ENCODE results near the gene EHBP1L1. TPM values are rescaled to one million over a fixed set of nuclear protein-coding genes. Genes with fewer than 3 reads are reported as not detected.

The EHBP1L1 gene
- total RNA-seq, 1 experiment from 2014 or later: 105 TPM

DNA sequence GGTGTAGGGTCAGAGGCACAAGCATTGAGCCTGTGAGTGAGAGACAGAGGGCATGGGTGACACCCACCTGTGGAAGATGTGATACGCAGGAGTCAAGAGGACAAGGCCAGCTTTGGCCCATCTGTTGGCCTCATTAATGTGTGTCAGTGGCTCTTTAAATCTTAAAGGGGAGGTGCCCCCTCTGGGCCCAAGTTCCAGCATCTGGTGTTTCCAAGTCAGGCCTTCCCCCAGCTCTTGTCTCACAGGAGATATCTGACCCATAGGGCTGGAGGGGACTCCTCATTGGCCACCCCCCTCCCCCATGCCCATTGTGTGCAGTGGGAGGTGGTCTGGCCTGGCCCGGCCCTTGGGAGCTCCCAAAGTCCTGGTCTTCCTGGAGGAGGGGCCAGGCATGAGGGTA is 10.8 kb downstream of the EHBP1L1 start (continued):
- TF ChIP-seq YY1 (IDR thresholded peaks at IDR 0.05; ENCODE audit: extremely low read depth, insufficient replicate concordance, low read depth, low read length) (no peak), RAD21 (IDR thresholded peaks at IDR 0.05; ENCODE audit: low read depth) (no peak), TCF7L2 (IDR thresholded peaks at IDR 0.05; ENCODE audit: borderline replicate concordance, extremely low read depth, insufficient read depth, insufficient read length) (no peak)
- TF ChIP-seq, protein P1, sequence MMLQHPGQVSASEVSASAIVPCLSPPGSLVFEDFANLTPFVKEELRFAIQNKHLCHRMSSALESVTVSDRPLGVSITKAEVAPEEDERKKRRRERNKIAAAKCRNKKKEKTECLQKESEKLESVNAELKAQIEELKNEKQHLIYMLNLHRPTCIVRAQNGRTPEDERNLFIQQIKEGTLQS (IDR thresholded peaks at IDR 0.05): no peak

DNA sequence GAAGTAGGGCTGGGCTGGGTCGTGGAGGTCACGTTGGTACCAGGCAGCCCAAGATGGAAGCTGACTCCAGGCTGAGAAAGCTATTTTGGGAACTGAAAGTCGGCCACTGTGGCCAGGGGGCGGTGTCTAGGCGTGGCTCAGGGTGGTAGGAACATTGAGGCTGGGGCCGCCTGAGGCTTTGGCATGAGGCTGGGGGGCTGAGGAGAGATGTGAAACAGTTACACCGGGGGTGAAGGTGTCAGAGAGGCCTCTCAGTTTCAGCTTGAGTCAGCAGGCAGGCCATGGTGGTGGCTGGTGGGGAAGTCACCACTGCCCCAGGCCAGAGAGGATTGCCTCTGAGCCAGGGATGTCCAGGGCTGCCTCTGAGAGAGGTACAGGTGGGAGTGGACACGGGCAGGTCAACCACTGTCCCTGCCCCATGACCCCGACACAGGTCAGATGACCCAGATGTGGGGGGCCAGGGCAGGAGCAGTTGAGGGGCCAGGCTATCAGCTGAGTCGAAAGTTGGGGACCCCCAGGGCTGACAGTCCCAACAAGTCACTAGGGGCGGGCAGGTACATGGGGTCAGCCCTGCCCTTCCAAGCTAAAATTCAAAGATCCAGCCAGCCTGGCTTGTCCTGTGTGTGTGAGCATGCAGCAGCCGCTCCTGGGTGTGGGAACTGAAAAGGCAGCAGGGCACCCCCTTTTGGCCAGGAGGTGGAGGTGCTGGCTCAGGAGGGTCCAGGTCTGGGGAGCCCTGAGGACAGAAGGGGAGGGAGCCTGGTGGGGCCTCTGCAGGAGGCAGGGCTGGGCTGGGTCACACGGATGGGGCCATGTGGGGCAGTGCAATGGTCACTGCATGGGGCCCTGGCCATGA is 12.6 kb downstream of the EHBP1L1 start:
- H3K9me2 ChIP-seq (ENCODE audit: insufficient read depth): no peaks in the 10 kb centered on the region
- no peaks in the 10 kb centered on the region; a peak in 1 of 4 replicates for H3K36me3 ChIP-seq (ENCODE audit: control insufficient read depth in 1 of 2, insufficient read depth in 2 of 2, low read length in 2 of 2)
- BruUV-seq (replicated peaks): no TSS peak
- DNase-seq (ENCODE audit: low read depth, low spot score) (no peak), ATAC-seq (peak; percentile 89)
- H3K27ac ChIP-seq (ENCODE audit: low read depth, low read length): peak overlapping the region; percentile 59
- intact Hi-C loops (cut with micrococcal nuclease): no loop called here
- POLR2A ChIA-PET: interaction anchor here (1.0 kb wide), 1 partner anchor 81 kb away, joined by 3 read pairs; no protein-coding TSS in a partner anchor
- H3K9me3 ChIP-seq (ENCODE audit: control insufficient read depth in 1 of 2, insufficient read depth in 1 of 2, low read depth in 1 of 2, low read length in 2 of 2): no peaks in the 10 kb centered on the region
- CTCF ChIA-PET: interaction anchor here (0.9 to 1.3 kb wide), 4 partner anchors 11 to 78 kb away, joined by 3 to 5 read pairs (median 4); no protein-coding TSS in a partner anchor
- H3K9ac ChIP-seq (ENCODE audit: low read length): peak overlapping the region; percentile 30
- TF ChIP-seq ELF1 (IDR thresholded peaks at IDR 0.05; ENCODE audit: borderline replicate concordance, low read depth) (no peak), SP1 (IDR thresholded peaks at IDR 0.05; ENCODE audit: low read depth) (no peak), EGR1 (IDR thresholded peaks at IDR 0.05; ENCODE audit: low read depth) (no peak), RAD21 (IDR thresholded peaks at IDR 0.05; ENCODE audit: low read depth) (peak; percentile 68), POLR2A (IDR thresholded peaks at IDR 0.05; ENCODE audit: borderline replicate concordance, extremely low read depth, insufficient read depth, insufficient read length) (no peak)
- TF ChIP-seq, protein P2, sequence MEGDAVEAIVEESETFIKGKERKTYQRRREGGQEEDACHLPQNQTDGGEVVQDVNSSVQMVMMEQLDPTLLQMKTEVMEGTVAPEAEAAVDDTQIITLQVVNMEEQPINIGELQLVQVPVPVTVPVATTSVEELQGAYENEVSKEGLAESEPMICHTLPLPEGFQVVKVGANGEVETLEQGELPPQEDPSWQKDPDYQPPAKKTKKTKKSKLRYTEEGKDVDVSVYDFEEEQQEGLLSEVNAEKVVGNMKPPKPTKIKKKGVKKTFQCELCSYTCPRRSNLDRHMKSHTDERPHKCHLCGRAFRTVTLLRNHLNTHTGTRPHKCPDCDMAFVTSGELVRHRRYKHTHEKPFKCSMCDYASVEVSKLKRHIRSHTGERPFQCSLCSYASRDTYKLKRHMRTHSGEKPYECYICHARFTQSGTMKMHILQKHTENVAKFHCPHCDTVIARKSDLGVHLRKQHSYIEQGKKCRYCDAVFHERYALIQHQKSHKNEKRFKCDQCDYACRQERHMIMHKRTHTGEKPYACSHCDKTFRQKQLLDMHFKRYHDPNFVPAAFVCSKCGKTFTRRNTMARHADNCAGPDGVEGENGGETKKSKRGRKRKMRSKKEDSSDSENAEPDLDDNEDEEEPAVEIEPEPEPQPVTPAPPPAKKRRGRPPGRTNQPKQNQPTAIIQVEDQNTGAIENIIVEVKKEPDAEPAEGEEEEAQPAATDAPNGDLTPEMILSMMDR (IDR thresholded peaks at IDR 0.05 in 2 of 3, conservative IDR thresholded peaks at IDR 0.05 in 1 of 3; ENCODE audit: borderline replicate concordance in 1 of 3, insufficient read depth in 1 of 3, low read depth in 2 of 3, low read length in 2 of 3): peak; percentile 58 to 77 (median 72); a peak in 5 of 6 replicates
- TF ChIP-seq, protein P1 (IDR thresholded peaks at IDR 0.05): no peak
- no peaks in the 10 kb centered on the region for H3K27me3 ChIP-seq (ENCODE audit: insufficient read depth, low read length)
- no peaks in the 10 kb centered on the region for H4K20me1 ChIP-seq (ENCODE audit: insufficient read depth)
- peak overlapping the region; percentile 42 for H3K4me2 ChIP-seq (ENCODE audit: low read length)
- H3K4me3 ChIP-seq (replicated peaks in 1 of 2; ENCODE audit: low read depth in 1 of 2, low read length in 2 of 2): no peak overlapping the region
- RAD21 ChIA-PET (ENCODE audit: low non-redundant PET in 1 of 2, low total read pairs in 2 of 2, uncharacterized antibody in 2 of 2, unreplicated experiment in 2 of 2): interaction anchor here in 1 of 2 experiments (1.1 kb wide), 1 partner anchor 11 kb away, joined by 4 read pairs; no protein-coding TSS in a partner anchor
- H2AFZ ChIP-seq (ENCODE audit: low read depth, low read length, poor library complexity, severe bottlenecking): no peak overlapping the region
- H3K4me1 ChIP-seq (ENCODE audit: control insufficient read depth in 1 of 2, insufficient read depth in 2 of 2, low read length in 2 of 2): peaks cover 14 to 25% of the 10 kb centered on the region in 2 experiments
- no peaks in the 10 kb centered on the region for H3K79me2 ChIP-seq (ENCODE audit: insufficient read depth, low read length)
